Right ventricle myocardium inferior (tissue), 1 donor: ENCODE data around the gene KLHL2. TPM values are rescaled to one million over a fixed set of nuclear protein-coding genes. Genes with fewer than 3 reads are reported as not detected.

Experiments
- ATAC-seq: fragments of 200-7000 bp; cut with Tn5 transposase; one replicate; pipeline ENCODE4 v1.9.1; 2020; ENCODE audit warnings: mild to moderate bottlenecking, moderate library complexity
- DNase-seq: peaks from one replicate; pipeline ENCODE4 v3.0.0; 2021; ENCODE audit errors: missing footprints
- intact Hi-C: fragments of 100-400 bp; cut with DNase I; formaldehyde crosslinking; loops from one replicate; pipeline ENCODE4 v1.11.0; 2022
- total RNA-seq: library from RNA; stranded (reverse); fragmentation: NEBNext Ultra II Directional; extraction: Animal tissue kit (Norgen Biotek cat#: 25700); gene quantifications from one replicate; pipeline ENCODE4 v1.2.1, GENCODE V29; 2021
- donor health status: DM: no; HTN: yes; CAD: no; lungs with severe emphysema.

The KLHL2 gene
- total RNA-seq, 1 donor from 2014 or later, result 10.6 TPM

GRCh38 chr4:165308606-165309005 lies 101.2 kb downstream of the KLHL2 start:
- no peak for ATAC-seq
- DNase-seq, result no peak
- intact Hi-C loops, result no loop called here

GRCh38 chr4:165309456-165309855 lies 102.1 kb downstream of the KLHL2 start:
- intact Hi-C loops, result no loop called here
- DNase-seq, result no peak
- ATAC-seq, result no peak

- intact Hi-C loops, result no loop called here
- ATAC-seq, result no peak
- DNase-seq, result no peak
These were observed 105.1 kb downstream of the KLHL2 start for GRCh38 chr4:165312506-165312905.

GRCh38 chr4:165319030-165319429 lies 111.7 kb downstream of the KLHL2 start:
- intact Hi-C loops, result no loop called here
- ATAC-seq (no peak), DNase-seq (no peak)

DNA sequence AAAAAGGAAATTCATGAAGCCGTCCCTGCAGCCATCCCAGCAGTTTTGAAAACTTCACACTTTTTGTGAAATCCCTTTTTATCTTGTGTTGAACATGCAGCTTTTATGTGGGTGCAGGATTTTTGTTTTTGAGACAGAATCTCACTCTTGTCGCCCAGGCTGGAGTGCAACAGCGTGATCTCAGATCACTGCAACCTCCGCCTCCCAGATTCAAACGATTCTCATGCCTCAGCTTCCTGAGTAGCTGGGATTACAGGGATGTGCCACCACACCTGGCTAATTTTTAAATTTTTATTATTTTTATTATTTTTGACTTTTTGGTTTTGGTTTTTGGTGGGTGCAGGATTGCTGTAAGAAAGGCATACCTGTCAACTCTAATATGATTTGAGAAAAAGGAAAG lies 112.1 kb downstream of the KLHL2 start:
- DNase-seq (no peak), ATAC-seq (no peak)
- intact Hi-C loops, result no loop called here

DNA sequence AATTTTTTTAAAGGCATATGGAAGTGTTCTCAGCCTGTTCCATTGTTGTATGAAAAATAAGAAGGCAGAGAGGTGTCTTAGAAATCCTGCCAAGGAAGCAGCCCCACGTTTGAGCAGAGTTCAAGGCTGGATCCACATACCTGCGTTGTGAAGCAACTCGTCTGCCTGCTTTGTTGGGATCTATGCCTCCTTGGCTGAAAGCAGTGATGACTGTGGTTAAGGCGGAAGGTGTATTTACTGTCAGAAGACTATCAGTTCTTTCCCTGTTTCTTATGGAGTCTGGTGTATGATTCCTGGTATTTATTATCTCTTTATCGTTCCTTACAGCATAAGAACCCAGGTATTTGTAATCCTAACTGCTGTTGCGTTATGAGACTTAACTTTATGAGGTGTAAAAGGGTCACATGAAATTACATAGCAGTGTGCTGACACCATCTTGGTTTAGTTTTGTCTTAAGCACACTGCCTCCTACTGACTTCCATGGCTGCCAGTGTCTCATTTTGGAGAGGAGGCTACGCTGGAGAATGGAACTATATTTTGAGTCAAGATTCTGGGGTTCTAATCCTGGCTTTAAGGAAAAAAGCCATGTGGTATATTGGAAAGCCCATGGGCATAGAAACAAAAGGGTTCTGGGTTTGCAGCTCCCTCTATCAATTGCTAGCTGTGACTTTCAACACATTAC lies 117.0 kb downstream of the KLHL2 start:
- no peak for ATAC-seq
- no peak for DNase-seq
- intact Hi-C loops, result no loop called here

GRCh38 chr4:165324918-165325304 lies 117.5 kb downstream of the KLHL2 start:
- intact Hi-C loops, result no loop called here
- DNase-seq, result no peak
- ATAC-seq, result no peak

DNA sequence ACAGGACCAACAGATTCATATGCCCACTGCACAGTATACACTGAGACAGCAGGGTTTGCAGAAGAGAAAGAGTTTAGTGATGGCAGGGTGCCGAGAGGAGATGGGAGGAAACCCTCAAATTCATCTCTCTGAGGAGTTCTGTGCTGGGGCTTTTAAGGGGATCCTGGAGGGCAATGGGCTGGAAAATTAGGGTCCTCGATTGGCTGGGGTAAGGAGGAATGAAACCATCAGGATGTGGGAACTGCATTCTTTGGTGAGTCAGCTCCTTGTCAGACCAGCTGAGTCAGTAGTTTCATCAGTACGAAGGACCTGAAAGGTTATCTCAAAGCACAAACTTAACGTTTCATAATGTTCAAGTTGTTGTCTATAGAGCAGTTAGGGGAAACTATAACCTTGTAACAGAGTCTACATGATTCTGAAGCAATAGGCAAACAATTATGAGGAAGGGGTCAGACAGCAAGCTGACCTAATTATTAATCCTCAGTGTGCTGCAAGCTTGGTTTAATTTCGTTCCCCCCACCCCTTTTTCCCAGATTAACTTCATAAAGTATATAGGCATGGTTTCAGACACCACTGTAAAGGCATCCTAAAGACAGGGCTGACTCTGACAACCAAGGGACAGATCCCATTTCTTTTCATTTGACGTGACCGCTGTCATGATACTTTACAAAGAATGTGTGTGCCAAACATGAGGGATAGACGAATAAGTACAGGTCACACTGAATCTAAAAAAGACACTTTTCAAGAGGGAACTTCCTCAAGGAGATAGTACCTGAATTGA lies 118.6 kb downstream of the KLHL2 start:
- intact Hi-C loops, result loop anchor here (2.0 kb wide), 2 partner anchors 119 to 213 kb away; partner anchors contain the start of genes KLHL2 and TMEM192
- ATAC-seq (no peak), DNase-seq (no peak)

DNA sequence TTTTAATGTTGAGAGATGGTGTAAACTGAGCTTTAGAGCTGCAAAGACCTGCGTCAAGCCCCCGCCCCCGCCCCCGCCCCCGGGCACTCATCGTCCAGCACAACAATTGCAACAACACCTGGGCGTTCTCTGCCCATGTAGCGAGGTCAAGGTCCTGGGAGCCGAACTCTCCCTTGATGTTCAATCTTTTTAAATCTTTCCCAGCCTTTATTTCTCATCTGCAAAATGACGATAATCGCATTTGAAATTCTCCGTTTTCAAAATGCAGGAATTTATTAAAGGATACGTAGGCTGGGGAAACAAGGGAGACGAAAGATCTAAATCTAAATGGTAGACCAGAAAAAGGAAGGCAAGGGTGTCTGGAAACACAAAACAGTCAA lies 119.5 kb downstream of the KLHL2 start:
- DNase-seq, result no peak
- intact Hi-C loops, result loop anchor here (2.0 kb wide), 2 partner anchors 120 to 214 kb away; partner anchors contain the start of genes KLHL2 and TMEM192
- ATAC-seq, result no peak

- DNase-seq (peak; percentile 100), ATAC-seq (peak; percentile 100)
- intact Hi-C loops, result loop anchor here (2.0 kb wide), 2 partner anchors 121 to 215 kb away; partner anchors contain the start of genes KLHL2 and TMEM192
These were observed 120.1 kb downstream of the KLHL2 start, which contains the start of gene MSMO1 for GRCh38 chr4:165327211-165328100. MSMO1 (plus strand) TSS chr4:165327669; CDS start chr4:165333371, 5,702 bp downstream.

DNA sequence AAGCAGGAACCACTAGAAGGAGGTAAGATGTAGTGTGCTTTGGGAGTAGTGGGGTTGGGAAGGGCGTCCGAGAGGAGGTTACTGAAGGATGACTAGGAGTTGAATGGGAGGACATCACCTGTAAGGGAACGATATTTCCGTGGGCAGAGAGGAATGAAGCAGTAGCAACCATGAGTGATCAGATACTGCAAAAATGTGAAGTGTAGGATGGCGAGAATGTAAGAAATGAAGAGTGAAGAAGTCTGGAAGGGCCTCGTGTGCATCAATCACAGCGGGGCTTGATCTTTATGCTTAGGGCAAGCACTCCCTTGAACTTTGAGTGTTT lies 120.7 kb downstream of the KLHL2 start:
- ATAC-seq, result no peak
- intact Hi-C loops, result no loop called here
- DNase-seq, result no peak

DNA sequence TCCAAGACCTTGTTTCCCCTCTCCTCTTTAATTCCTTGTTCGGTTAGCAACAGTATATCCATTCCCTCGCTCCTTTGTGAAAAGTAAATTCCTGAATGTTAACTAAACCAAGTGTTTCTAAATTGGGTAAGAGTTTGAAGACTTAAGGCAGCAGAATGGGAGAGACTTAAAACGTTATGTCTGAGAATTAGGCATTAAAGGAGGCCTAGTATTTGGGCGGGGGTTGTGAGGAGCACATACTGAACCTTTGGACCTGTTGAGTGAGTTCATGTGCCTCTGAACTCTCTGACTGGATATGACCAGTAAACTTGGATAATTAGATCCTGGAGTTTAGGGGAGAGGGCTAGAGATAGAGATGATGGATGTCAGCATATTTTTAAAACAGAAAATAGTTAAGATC lies 121.3 kb downstream of the KLHL2 start:
- ATAC-seq, result no peak
- intact Hi-C loops, result no loop called here
- DNase-seq, result no peak

GRCh38 chr4:165330071-165330470 lies 122.7 kb downstream of the KLHL2 start:
- intact Hi-C loops, result no loop called here

GRCh38 chr4:165330666-165331065 lies 123.3 kb downstream of the KLHL2 start:
- ATAC-seq (no peak), DNase-seq (no peak)
- intact Hi-C loops, result no loop called here

More at GRCh38 chr4:165330071-165330470, 122.7 kb downstream of the KLHL2 start:
- DNase-seq (no peak), ATAC-seq (no peak)

DNA sequence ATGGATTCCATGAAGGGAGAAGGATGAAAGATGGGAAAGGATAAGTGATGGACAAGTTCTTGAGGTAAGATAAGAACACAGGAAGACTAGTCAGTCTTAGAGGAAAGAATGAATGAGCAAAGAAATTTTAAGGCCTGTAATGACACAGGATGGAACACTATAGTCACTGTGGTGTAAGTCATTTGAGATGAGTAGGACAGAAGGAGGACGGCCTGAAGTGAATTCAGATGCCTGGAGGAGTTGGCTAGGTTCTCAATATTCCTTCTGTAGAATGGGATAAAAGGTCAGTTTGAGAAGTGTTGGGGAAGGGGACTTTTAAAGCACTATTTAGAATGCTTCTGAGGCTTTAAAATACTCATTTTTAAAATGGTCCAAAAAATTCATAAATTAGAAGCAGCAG lies 124.0 kb downstream of the KLHL2 start:
- intact Hi-C loops, result no loop called here
- DNase-seq (no peak), ATAC-seq (no peak)

DNA sequence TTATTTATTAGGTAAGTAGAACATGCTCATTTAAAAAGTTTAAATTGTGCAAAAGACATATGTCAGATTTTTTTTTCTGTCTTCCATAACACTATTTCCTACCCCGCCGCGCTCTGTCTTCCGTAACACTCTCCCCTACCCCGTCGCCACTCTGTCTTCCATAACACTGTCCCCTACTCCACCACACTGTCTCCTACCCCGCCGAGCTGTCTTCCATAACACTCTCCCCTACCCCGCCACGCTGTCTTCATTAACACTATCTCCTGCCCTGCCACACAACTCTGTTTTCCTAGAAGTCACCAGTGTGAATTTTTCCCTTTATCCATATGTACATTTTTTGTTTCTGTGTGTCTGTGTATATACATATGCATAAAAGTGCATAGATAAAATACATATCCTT lies 124.5 kb downstream of the KLHL2 start:
- intact Hi-C loops, result no loop called here
- ATAC-seq, result no peak
- no peak for DNase-seq

DNA sequence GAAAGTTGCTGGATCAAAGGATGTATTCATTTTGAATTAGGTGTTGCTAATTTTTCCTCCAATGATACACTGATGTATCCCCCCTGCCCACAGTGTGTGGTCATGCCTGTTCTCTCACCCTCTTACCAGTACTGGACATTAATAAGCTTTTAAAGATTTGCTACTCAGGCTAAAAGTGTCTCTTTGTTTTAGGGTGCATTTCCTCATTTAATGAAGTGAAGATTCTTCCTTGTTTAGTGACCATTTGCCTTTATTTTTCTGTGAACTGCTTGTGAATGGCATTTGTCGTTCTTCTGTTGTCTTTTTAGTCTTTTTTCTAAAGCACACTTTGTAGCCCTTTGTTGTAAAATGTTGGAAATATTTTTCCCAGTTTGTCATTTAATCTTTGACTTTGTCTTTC lies 125.1 kb downstream of the KLHL2 start:
- DNase-seq (no peak), ATAC-seq (no peak)
- intact Hi-C loops, result no loop called here

- no peak for DNase-seq
- intact Hi-C loops, result no loop called here
These were observed 127.9 kb downstream of the KLHL2 start for GRCh38 chr4:165335163-165335703.

DNA sequence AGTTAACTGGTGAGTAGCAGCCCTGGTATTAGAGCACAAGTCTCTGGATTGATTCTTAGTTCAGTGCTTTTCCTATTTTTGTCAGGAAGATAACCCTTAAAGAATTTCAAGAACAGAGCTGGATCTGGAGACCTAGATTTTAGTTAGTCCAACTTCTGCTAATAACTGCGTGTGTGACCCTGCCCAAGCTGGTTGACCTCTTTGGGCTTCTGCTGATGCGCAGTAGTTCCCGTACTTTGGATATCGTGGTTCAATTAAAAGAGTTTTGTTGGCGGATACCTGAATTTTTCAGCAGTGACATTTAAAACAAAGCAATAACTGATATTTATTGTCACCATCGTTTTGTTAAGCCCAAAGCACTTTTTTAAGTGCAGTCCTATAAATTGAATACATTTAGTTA lies 129.4 kb downstream of the KLHL2 start:
- DNase-seq (no peak), ATAC-seq (no peak)
- intact Hi-C loops, result no loop called here

More at GRCh38 chr4:165335163-165335703, 127.9 kb downstream of the KLHL2 start:
- no peak for ATAC-seq
